HCT116 (cell line): ENCODE data around the gene ADGRB3. TPM values are rescaled to one million over a fixed set of nuclear protein-coding genes. Genes with fewer than 3 reads are reported as not detected.

ENCODE experiments used
- ATAC-seq: fragments of 200-7000 bp; cut with Tn5 transposase; 2 replicates; pipeline ENCODE4 v1.9.1; 2020; ENCODE audit warnings: mild to moderate bottlenecking, moderate library complexity
- BruUV-seq: library from RNA; stranded (reverse); fragments of 400-500 nt; replicated peaks from 2 replicates; lab custom pipeline; 2021; lab: Mats Ljungman, UMichigan
- CTCF ChIA-PET: fragments of 300-600 bp; sonication (Branson Sonifier 250); formaldehyde crosslinking; loops from one replicate; lab custom pipeline; 2021; ENCODE audit warnings: antibody characterized with exemption; lab: Charles Lee
- POLR2A ChIA-PET: fragments of 300-600, 350-600 bp; sonication (Branson Sonifier 250); formaldehyde crosslinking; loops from one replicate; lab custom pipeline; 2021; ENCODE audit warnings: antibody characterized with exemption; lab: Charles Lee
- RAD21 ChIA-PET, 2 experiments: fragments of 300-600 bp; sonication (Branson Sonifier 250); formaldehyde crosslinking; loops; one replicate each; lab custom pipeline; 2023; ENCODE audit warnings: low total read pairs in 2 of 2; ENCODE audit not compliant: uncharacterized antibody in 2 of 2, unreplicated experiment in 2 of 2, low non-redundant PET in 1 of 2; lab: Charles Lee
- DNase-seq: peaks from one replicate; pipeline ENCODE4 v3.0.0-alpha.2; 2010; ENCODE audit warnings: low read depth, low spot score
- H2AFZ ChIP-seq: fragments of 200-600 bp; shearing (Covaris generic), sonication (generic); 2 replicates; pipeline ENCODE4 v1.6.1; 2017; ENCODE audit warnings: low read depth, mixed run types, mixed read lengths, antibody characterized with exemption, low read length; ENCODE audit not compliant: poor library complexity, severe bottlenecking
- H3K27ac ChIP-seq: 2 replicates; pipeline ENCODE4 v1.5.1; 2012; ENCODE audit warnings: low read depth, low read length
- H3K27me3 ChIP-seq: fragments of 200-600 bp; sonication (generic); 2 replicates; pipeline ENCODE4 v1.6.1; 2016; ENCODE audit warnings: mixed run types, low read length, mixed read lengths; ENCODE audit not compliant: insufficient read depth
- H3K36me3 ChIP-seq, 2 experiments: fragments of 200-500 bp in 1 of 2; fragments of 200-600 bp in 1 of 2; sonication (Bioruptor generic) in 1 of 2; sonication (generic) in 1 of 2; 2 replicates each; pipeline versions ENCODE4 v1.5.1 to v1.6.1; 2014 to 2016; ENCODE audit warnings: low read length in 2 of 2, inconsistent platforms in 1 of 2, mixed read lengths in 1 of 2, mixed run types in 1 of 2; ENCODE audit not compliant: insufficient read depth in 2 of 2, control insufficient read depth in 1 of 2
- H3K4me1 ChIP-seq, 2 experiments: fragments of 200-600 bp in 1 of 2; sonication (generic) in 1 of 2; 2 replicates each; pipeline versions ENCODE4 v1.5.1 to v1.6.1; 2012 to 2017; ENCODE audit warnings: low read length in 2 of 2, inconsistent platforms in 1 of 2, mild to moderate bottlenecking in 1 of 2, mixed read lengths in 1 of 2, mixed run types in 1 of 2, moderate library complexity in 1 of 2; ENCODE audit not compliant: insufficient read depth in 2 of 2, control insufficient read depth in 1 of 2
- H3K4me2 ChIP-seq: fragments of 200-600 bp; sonication (generic); 2 replicates; pipeline ENCODE4 v1.6.1; 2017; ENCODE audit warnings: mixed run types, low read length, mixed read lengths
- H3K4me3 ChIP-seq, 2 experiments: fragments of 200-600 bp in 1 of 2; sonication (generic) in 1 of 2; replicated peaks in 1 of 2; 2 replicates each; pipeline ENCODE4 v1.5.1; 2011 to 2016; ENCODE audit warnings: low read length in 2 of 2, control low read depth in 1 of 2, low read depth in 1 of 2, mild to moderate bottlenecking in 1 of 2, mixed read lengths in 1 of 2, mixed run types in 1 of 2
- H3K79me2 ChIP-seq: fragments of 200-600 bp; sonication (generic); 2 replicates; pipeline ENCODE4 v1.6.1; 2017; ENCODE audit warnings: mild to moderate bottlenecking, mixed run types, low read length, moderate library complexity, mixed read lengths; ENCODE audit not compliant: insufficient read depth
- H3K9ac ChIP-seq: fragments of 200-600 bp; sonication (generic); 2 replicates; pipeline ENCODE4 v1.6.1; 2016; ENCODE audit warnings: low read length, mixed read lengths
- H3K9me2 ChIP-seq: fragments of 200-600 bp; sonication (generic), shearing (Covaris generic); 2 replicates; pipeline ENCODE4 v1.6.1; 2017; ENCODE audit warnings: mixed run types, mild to moderate bottlenecking, moderate library complexity; ENCODE audit not compliant: insufficient read depth
- H3K9me3 ChIP-seq, 2 experiments: fragments of 200-500 bp in 1 of 2; fragments of 200-600 bp in 1 of 2; sonication (Bioruptor generic) in 1 of 2; sonication (generic) in 1 of 2; 2 replicates each; pipeline ENCODE4 v1.6.1; 2014 to 2017; ENCODE audit warnings: low read length in 2 of 2, mixed read lengths in 2 of 2, inconsistent platforms in 1 of 2, low read depth in 1 of 2, mild to moderate bottlenecking in 1 of 2, mixed run types in 1 of 2, moderate library complexity in 1 of 2; ENCODE audit not compliant: control insufficient read depth in 1 of 2, insufficient read depth in 1 of 2
- H4K20me1 ChIP-seq: fragments of 200-600 bp; sonication (generic), shearing (Covaris generic); 2 replicates; pipeline ENCODE4 v1.6.1; 2017; ENCODE audit warnings: mixed run types, mild to moderate bottlenecking, moderate library complexity; ENCODE audit not compliant: insufficient read depth
- CBX3 ChIP-seq: IDR thresholded peaks from 2 replicates; pipeline ENCODE4 v1.6.1; 2012; ENCODE audit warnings: low read depth
- EGR1 ChIP-seq: IDR thresholded peaks from 2 replicates; pipeline ENCODE4 v1.6.1; 2012; ENCODE audit warnings: low read depth
- ELF1 ChIP-seq: IDR thresholded peaks from 2 replicates; pipeline ENCODE4 v1.6.1; 2012; ENCODE audit warnings: low read depth, borderline replicate concordance
- EZH2 ChIP-seq: fragments of 200-600 bp; sonication (generic); IDR thresholded peaks from 2 replicates; pipeline ENCODE4 v1.6.1; 2017; ENCODE audit warnings: antibody characterized with exemption, mixed run types
- EZH2phosphoT487 ChIP-seq: fragments of 200-600 bp; IDR thresholded peaks from 2 replicates; pipeline ENCODE4 v1.6.1; 2018; ENCODE audit warnings: antibody characterized with exemption, borderline replicate concordance
- FOSL1 ChIP-seq: IDR thresholded peaks from 2 replicates; pipeline ENCODE4 v1.6.1; 2012; ENCODE audit warnings: low read depth
- JUND ChIP-seq: IDR thresholded peaks from 2 replicates; pipeline ENCODE4 v1.6.1; 2012
- POLR2AphosphoS5 ChIP-seq: IDR thresholded peaks from 2 replicates; pipeline ENCODE4 v1.6.1; 2011; ENCODE audit warnings: mild to moderate bottlenecking, low read depth, low read length, moderate library complexity
- SIN3A ChIP-seq: IDR thresholded peaks from 2 replicates; pipeline ENCODE4 v1.6.1; 2012; ENCODE audit warnings: low read depth
- SP1 ChIP-seq: IDR thresholded peaks from 2 replicates; pipeline ENCODE4 v1.6.1; 2012; ENCODE audit warnings: low read depth
- SRF ChIP-seq: IDR thresholded peaks from 2 replicates; pipeline ENCODE4 v1.6.1; 2012; ENCODE audit warnings: low read depth
- TCF7L2 ChIP-seq: IDR thresholded peaks from 2 replicates; pipeline ENCODE4 v1.7.0; 2011; ENCODE audit warnings: borderline replicate concordance, inconsistent platforms; ENCODE audit not compliant: insufficient read depth, insufficient read length; ENCODE audit errors: extremely low read depth
- YY1 ChIP-seq: IDR thresholded peaks from 2 replicates; pipeline ENCODE4 v1.6.1; 2011; ENCODE audit warnings: low read length, low read depth, moderate library complexity, mild to moderate bottlenecking; ENCODE audit not compliant: insufficient replicate concordance; ENCODE audit errors: extremely low read depth
- ZFX ChIP-seq: fragments of 450-650 bp; IDR thresholded peaks from 2 replicates; pipeline ENCODE4 v1.6.1; 2017
- ZNF274 ChIP-seq: fragments of 200-500 bp; sonication (Bioruptor generic); IDR thresholded peaks from 2 replicates; pipeline ENCODE4 v1.6.1; 2014; ENCODE audit warnings: mild to moderate bottlenecking, low read depth, low read length, inconsistent platforms
- intact Hi-C: fragments of 100-400 bp; cut with micrococcal nuclease; formaldehyde crosslinking; loops from 2 replicates; pipeline ENCODE4 v1.10.0; 2022
- total RNA-seq: library from RNA; stranded (reverse); gene quantifications from one replicate; pipeline ENCODE4 v1.2.1, GENCODE V29; 2021; ENCODE audit not compliant: unreplicated experiment
- TF ChIP-seq, protein P1 (sequence below): IDR thresholded peaks from 2 replicates; pipeline ENCODE4 v1.6.1; 2011; ENCODE audit warnings: mild to moderate bottlenecking, low read length, moderate library complexity; ENCODE audit not compliant: insufficient replicate concordance; ENCODE audit errors: extremely low read depth
- TF ChIP-seq, protein P2 (sequence below), 3 experiments: fragments of 200-600 bp in 1 of 3; sonication (generic) in 1 of 3; IDR thresholded peaks in 2 of 3; conservative IDR thresholded peaks in 1 of 3; 2 replicates each; pipeline ENCODE4 v1.5.1; 2012 to 2017; ENCODE audit warnings: low read depth in 2 of 3, low read length in 2 of 3, antibody characterized with exemption in 1 of 3, borderline replicate concordance in 1 of 3, control low read depth in 1 of 3, mild to moderate bottlenecking in 1 of 3, mixed read lengths in 1 of 3, mixed run types in 1 of 3, moderate library complexity in 1 of 3; ENCODE audit not compliant: insufficient read depth in 1 of 3

The ADGRB3 gene
- total RNA-seq, 1 experiment from 2014 or later = not detected

DNA sequence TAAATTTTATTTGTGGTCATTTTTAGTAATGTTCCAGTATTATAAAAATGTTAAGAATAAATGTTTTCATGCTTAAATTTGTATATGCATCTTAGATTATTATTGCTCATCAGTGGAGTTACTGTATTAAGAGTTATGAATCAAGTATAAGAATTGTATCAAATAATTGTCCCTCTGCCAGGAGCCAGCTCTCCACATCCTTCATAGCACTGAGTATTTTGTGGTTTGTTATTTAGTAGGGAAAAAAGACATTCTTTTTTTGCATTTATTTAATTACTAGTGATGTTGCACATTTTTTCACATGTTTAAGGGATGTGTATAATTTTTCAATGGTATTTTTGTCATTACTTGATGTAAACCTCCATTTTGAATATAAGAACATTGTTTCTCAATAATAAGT is 102.0 kb downstream of the ADGRB3 start:
- Histone ChIP-seq H3K27ac (no peak overlapping the region), H3K9ac (no peak overlapping the region), H3K4me2 (no peak overlapping the region), H4K20me1 (no peaks in the 10 kb centered on the region), H3K27me3 (no peaks in the 10 kb centered on the region), H3K9me2 (no peaks in the 10 kb centered on the region), H2AFZ (no peak overlapping the region), H3K4me3 (no peak overlapping the region), H3K79me2 (no peaks in the 10 kb centered on the region), H3K4me1 (no peaks in the 10 kb centered on the region), H3K9me3 (peaks cover 3 to 19% of the 10 kb centered on the region in 2 experiments; a peak in 2 of 4 replicates), H3K36me3 (no peaks in the 10 kb centered on the region)
- RAD21 ChIA-PET = no interaction called here
- no TSS peak for BruUV-seq
- DNase-seq = no peak
- POLR2A ChIA-PET = no interaction called here
- no peak for ATAC-seq
- CTCF ChIA-PET = no interaction called here
- intact Hi-C loops = no loop called here
- TF ChIP-seq, protein P1, sequence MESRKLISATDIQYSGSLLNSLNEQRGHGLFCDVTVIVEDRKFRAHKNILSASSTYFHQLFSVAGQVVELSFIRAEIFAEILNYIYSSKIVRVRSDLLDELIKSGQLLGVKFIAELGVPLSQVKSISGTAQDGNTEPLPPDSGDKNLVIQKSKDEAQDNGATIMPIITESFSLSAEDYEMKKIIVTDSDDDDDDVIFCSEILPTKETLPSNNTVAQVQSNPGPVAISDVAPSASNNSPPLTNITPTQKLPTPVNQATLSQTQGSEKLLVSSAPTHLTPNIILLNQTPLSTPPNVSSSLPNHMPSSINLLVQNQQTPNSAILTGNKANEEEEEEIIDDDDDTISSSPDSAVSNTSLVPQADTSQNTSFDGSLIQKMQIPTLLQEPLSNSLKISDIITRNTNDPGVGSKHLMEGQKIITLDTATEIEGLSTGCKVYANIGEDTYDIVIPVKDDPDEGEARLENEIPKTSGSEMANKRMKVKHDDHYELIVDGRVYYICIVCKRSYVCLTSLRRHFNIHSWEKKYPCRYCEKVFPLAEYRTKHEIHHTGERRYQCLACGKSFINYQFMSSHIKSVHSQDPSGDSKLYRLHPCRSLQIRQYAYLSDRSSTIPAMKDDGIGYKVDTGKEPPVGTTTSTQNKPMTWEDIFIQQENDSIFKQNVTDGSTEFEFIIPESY = no peak
- no peak for TF ChIP-seq YY1
- no peak for TF ChIP-seq ZNF274
- no peak for TF ChIP-seq ZFX
- no peak for TF ChIP-seq CBX3
- TF ChIP-seq EZH2phosphoT487 = no peak
- TF ChIP-seq JUND = no peak
- no peak for TF ChIP-seq SIN3A
- no peak for TF ChIP-seq EGR1
- TF ChIP-seq ELF1 = no peak
- no peak for TF ChIP-seq SP1
- TF ChIP-seq, protein P2, sequence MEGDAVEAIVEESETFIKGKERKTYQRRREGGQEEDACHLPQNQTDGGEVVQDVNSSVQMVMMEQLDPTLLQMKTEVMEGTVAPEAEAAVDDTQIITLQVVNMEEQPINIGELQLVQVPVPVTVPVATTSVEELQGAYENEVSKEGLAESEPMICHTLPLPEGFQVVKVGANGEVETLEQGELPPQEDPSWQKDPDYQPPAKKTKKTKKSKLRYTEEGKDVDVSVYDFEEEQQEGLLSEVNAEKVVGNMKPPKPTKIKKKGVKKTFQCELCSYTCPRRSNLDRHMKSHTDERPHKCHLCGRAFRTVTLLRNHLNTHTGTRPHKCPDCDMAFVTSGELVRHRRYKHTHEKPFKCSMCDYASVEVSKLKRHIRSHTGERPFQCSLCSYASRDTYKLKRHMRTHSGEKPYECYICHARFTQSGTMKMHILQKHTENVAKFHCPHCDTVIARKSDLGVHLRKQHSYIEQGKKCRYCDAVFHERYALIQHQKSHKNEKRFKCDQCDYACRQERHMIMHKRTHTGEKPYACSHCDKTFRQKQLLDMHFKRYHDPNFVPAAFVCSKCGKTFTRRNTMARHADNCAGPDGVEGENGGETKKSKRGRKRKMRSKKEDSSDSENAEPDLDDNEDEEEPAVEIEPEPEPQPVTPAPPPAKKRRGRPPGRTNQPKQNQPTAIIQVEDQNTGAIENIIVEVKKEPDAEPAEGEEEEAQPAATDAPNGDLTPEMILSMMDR (IDR thresholded peaks at IDR 0.05 in 2 of 3, conservative IDR thresholded peaks at IDR 0.05 in 1 of 3; ENCODE audit: borderline replicate concordance in 1 of 3, insufficient read depth in 1 of 3, low read depth in 2 of 3, low read length in 2 of 3) = no peak
- no peak for TF ChIP-seq FOSL1
- no peak for TF ChIP-seq TCF7L2
- no peak for TF ChIP-seq EZH2
- no peak for TF ChIP-seq POLR2AphosphoS5
- no peak for TF ChIP-seq SRF
